LNCAP (cell line): ENCODE results near the gene PLCB4.

Experiments used
- TF ChIP-seq, protein P1 (sequence below): fragments of 450-650 bp; IDR thresholded peaks from 2 replicates; pipeline ENCODE4 v1.5.1; 2017; ENCODE audit warnings: mild to moderate bottlenecking

PLCB4 gene

DNA sequence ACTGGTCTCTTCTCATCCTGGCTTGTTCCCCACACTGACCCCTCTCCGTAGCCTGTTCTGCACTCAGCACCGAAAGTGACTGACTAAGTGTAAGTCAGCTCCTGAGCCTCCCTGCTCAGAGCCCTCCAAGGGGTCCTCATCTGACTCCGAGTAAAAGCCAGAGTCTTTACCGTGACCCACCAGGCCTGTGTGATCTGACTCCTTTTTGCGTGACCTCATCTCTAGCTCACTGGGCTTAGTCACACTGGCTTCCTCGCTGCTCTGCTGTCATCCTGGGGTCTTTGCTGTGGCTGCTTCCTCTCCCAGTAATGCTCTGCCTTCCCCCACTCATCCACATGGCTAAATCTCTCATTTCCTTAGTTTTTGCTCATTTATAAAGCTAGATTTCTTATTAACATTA is 116.6 kb downstream of the PLCB4 start:
- TF ChIP-seq, protein P1, sequence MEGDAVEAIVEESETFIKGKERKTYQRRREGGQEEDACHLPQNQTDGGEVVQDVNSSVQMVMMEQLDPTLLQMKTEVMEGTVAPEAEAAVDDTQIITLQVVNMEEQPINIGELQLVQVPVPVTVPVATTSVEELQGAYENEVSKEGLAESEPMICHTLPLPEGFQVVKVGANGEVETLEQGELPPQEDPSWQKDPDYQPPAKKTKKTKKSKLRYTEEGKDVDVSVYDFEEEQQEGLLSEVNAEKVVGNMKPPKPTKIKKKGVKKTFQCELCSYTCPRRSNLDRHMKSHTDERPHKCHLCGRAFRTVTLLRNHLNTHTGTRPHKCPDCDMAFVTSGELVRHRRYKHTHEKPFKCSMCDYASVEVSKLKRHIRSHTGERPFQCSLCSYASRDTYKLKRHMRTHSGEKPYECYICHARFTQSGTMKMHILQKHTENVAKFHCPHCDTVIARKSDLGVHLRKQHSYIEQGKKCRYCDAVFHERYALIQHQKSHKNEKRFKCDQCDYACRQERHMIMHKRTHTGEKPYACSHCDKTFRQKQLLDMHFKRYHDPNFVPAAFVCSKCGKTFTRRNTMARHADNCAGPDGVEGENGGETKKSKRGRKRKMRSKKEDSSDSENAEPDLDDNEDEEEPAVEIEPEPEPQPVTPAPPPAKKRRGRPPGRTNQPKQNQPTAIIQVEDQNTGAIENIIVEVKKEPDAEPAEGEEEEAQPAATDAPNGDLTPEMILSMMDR, result no peak

DNA sequence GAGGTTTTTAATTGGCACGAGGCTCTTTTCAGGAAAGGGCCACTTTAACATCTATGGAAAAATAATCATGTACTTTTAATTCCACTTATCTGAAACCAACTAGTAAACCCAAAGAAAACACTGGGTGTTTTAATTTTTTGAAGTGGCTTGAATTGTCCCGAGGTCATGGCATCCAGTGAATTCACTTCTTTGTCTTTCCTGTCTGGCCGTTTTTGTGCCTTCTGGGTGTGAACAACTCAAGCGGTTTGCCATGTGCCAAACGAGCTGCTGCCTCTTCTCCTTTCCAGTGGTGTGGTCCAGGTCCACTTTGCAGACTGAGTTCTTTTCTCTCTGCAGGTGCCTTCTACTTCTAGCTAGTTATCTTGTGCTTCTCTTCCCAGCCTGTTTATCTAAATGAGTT is 117.5 kb downstream of the PLCB4 start:
- TF ChIP-seq, protein P1, result no peak

- TF ChIP-seq, protein P1, result no peak
Measured at GRCh38 chr20:9195031-9195430, 126.1 kb downstream of the PLCB4 start.

DNA sequence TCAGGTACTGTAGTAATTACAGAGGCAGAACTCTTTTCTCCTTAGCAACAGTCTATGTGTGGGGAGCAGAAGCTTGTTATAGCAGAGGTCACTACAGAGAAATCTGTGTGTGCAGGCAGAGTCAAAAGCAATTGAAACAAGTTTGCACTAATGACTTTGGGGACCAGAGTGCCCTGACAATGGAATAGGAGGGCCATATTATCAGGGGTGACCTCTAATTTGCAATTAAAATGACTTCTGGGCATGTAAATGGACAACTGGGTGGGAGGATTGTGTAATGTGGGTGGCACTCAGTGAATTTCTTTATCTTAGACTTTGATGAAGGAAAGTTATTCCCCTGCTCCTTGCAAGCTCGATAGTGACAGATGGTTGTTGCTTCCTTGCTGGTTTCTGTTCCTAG is 127.2 kb downstream of the PLCB4 start:
- TF ChIP-seq, protein P1, result no peak

- TF ChIP-seq, protein P1, result no peak
Measured at GRCh38 chr20:9198460-9198859, 129.6 kb downstream of the PLCB4 start.

GRCh38 chr20:9200196-9200595 is 131.3 kb downstream of the PLCB4 start:
- TF ChIP-seq, protein P1, result no peak

GRCh38 chr20:9200620-9201019 is 131.7 kb downstream of the PLCB4 start:
- TF ChIP-seq, protein P1, result no peak

DNA sequence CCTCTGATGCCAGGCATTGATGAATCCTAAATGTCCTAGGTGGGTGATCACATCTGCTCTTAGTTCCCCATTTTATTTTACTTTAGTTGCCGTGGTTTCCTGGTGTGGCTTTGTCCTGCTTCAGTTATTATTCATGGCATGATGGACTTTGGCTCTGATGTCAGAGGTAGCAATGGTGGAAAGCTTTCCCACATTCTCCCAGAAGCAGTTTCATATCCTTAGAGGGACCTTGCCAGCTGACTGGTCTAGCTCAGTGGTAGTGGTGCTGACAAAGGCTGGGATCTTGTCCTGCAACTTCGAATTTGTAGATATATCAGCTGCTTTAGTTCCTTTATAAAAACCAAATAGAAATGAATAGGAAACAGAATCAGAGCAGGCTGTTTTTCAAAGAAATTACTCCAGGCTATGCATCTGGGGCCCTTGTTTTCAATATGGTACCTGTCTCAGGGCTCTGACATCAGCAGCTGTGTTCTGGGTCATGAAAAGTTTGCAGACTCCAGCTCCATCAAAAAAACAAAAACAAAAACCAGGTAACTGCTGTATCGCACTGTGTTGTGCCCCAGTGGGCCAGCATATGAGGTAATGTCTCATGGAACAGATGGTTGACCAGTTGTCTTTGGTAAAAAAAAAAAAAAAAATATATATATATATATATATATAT is 133.7 kb downstream of the PLCB4 start:
- TF ChIP-seq, protein P1, result no peak
